HG03565 (cell line): ENCODE measurements around the gene ALX3.
"Not testable (repeated sequence)": the region's sequence is repeated elsewhere in the genome, so short reads cannot be mapped to it uniquely, and the experiment has no call there.

Experiments used
- ATAC-seq: cut with Tn5 transposase; IDR thresholded peaks from one replicate; pipeline ENCODE4 v1.9.1; 2021; ENCODE audit warnings: mild to moderate bottlenecking, moderate library complexity; ENCODE audit not compliant: unreplicated experiment

The ALX3 gene

DNA sequence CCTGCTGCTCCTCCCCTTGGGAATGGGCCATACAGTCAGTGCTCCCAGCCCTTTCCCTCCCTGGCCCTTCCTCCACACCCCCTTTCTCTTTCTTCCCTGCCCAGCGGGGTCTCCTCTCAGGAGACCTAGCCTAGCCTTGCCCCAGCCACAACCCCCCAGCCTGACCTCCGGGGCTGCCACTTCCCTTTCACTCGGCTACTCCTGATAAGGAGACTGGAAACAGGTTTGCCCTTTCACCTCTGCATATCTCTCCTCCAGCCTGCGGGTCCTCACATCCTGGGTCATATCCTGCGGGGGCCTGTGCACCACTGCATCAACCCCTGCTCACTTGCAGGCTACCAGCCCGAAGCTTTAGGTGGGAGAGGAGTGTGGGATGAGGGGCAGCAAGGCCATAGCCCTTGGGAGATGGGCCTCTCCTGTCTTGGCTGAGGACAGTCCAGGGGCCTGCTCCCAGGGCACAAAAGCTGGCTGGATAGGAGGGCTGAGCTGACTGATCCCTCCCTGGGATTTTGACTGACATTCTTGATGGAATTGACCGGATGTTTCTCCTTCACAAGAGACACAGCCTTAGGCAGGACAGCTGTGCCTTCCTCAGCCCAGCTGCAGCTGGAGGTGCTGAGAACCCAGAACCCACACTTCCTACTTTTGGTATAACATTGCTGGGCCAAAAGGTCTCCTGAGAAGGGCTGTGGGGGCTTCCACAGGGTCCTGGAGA lies 19.2 kb upstream of the ALX3 start:
- ATAC-seq, result no peak

DNA sequence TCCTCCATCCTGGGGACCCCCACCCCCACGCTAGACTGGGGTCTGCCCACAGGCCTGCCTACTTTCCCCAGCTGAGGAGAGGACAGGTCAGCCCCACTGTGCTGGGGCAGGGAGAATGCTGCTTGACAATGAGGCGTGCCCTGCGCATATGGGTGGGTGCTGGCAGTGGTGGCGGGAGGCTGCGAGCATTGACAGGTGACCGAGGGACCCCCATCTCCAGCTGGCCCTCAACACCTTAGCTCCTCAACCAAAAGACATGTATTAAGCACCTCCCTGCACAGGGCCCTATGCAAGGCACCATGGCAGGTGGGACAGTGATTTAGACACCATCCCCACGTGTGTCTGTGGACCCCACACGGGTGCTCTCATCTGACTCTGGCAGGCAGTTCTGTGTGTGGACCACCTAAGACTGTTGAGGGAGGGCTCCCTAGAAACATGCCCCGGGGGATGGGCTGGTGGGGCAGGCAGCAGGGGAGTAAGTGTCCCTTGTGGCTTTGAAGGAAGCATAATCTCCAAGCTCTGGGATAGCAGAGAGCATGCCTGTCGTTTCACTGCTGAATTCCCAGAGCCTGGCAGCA lies 18.4 kb upstream of the ALX3 start:
- ATAC-seq, result no peak

DNA sequence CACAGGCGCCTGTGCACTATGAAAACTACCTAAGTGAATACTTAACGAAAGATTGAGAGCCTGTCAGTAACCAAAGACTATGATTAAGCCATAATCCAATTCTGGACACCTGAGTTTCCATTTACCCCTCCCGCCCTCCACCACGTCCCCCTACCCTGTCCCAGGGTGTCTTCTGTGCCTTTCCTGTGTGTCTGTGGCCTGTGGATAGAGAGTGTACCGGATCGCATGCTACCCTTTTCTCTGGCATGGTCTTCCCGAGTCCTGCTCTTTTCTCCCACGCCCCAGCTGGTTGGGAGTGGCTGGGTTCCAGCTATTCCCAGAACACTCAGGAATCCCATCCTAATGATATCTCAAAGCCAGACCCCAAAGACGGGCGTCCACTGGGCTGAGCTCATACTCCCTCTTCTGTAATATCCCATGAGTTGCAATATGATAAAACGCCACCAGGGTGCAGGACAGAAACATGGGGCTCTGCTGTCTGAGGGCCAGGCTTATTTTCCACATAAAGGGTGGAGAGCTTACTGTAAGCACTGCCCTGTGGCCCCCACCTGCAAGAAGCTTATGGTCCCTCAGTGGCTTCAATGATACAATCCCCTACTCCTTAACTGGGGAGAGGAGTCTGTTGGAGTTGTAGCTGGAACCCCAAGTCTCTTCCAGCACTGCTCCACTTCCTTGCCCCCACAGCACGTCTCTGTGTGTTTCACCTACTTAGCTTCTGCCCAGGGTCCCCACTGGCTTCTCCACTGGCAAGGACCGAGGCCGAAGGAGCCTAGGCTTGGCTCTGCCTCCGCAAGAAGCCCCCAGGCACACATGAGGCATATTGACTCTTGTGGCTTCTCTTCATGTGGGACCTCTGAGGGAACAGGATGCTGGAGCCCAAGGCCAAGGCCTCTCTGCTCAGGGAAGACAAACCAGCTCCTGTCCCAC lies 17.6 kb upstream of the ALX3 start:
- no peak for ATAC-seq

DNA sequence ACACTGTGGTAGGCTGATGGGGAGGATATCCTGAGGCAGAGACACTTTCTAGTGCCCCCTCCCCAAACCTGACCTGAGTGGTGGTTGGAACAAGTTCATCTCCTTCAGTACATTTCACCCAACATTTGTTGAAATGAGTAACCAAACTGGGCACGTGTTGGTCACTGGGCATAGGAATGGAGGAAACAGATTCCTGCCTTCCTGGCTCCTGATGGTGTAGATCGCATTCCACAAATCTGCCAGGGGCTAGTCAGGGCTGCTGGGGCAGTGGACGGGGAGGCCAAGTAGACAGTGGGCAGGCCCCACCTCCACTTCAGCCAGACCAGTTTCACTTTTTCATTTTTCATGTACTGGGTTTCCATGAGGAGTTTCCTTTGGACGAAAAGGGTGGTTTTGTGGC lies 16.5 kb upstream of the ALX3 start:
- ATAC-seq, result no peak

DNA sequence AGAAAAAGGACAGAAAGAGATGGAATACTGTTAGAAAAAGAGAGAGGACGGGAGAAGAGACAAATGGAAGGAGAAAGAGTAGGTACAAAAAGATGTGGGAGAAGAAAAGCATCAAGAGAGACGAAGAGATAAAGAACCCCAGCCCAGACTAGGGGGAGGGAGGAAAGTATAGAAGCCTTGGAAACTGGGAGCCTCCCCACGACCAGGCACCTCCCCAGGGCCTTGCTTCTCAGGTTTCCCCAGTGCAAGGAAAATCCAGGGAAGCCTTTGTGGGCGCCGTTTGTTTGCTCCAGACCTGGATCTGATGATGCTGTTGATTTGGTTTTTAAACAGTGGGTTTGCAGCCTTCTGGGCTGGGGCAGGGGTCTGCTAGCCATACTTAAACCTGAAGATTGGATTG lies 15.2 kb upstream of the ALX3 start:
- ATAC-seq, result no peak

DNA sequence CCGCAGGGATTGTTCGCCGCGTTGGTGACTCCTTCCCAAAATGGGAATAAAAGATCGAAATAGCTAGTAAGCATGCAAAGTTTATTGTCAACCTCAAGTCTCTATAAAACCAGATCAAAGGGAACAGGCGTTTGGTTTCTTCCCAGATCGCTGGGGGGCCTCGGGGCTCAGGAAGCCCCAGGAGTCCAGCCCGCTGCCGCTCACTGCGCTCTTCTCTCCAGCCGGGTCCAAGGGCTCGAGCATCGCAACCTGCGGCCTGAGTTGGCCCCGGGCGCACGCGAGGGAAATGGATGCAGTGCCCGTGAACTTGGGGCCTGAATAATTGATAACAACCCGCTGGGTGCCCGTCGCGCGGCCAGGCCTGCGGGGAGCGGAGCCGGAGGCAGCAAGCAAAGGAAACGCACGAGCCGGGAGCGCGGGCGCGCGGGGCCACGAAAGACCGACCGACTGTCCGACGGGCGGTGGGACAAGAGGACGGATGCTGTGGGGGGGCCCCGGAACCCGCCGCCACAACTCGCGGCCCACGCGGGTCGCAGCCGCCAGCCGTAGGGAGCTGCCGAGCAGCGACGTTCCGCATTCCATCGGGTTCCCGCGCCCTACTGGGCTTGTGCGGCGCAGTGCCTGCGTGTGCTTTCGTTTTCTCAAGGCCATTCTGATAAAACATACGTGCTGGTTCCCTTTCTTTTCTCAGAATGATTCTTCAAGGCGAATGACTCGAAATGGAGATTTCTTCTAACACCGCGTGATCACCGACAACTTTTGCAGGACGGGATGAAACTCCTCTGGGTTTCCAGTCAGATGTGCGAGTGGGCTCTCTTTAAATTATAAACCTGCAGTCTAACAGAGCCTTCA lies 14.0 kb upstream of the ALX3 start:
- no peak for ATAC-seq

DNA sequence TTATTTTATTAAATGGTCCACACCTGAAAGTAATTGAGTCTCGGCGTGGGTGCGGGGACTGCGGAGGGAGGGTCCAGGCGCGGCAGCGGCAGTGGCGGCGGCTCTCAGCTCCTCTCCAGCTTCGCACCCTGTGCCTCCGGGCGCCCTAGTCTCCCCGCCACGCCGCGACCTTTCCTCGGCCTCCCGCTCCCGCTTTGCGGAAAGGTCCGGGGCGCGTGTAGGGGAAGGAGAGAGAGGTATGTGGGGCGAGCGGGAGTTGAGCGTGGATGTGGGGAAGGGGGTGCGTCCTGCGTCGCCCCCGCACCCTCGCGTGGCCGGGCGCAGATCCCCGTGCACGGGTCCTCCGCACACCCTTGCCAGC lies 13.4 kb upstream of the ALX3 start:
- ATAC-seq, result no peak

DNA sequence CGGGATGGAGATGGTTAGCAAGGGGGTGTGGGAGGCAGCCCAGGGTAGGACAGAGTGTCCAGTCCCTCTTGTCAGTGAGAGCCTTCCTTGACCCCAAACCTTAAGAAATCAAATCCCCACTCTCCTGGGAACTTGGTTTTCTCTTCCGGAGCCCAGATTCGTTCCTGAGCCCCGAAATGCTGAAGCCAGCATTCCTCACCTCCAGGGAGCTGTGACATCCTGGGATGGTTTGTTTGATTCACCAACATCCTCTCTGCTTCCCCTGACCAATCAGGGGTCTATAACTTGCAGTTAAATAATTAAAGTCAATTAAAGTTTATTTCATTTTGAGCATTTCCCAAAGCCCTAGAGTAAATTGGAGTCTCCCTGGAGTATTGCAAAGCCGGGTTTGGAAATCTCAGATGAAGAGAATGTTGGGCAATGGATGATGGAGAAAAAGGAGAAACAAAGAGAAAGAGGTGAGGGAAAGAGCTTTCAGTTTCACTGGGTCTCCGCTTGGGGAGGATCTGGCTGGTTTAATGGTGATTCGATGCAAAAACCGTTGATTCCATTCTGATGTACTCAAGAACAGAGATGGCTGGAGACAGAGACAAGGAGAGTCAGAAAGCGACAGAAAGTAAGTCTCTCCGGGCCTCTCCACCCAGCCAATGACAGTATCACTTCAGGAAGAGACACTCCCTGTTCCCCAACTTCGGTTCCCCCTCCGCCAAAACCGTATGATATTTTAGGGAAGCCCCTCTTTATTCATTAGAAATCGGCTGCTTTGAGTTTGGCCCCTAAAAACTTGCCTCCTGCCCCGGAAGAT lies 12.8 kb upstream of the ALX3 start:
- no peak for ATAC-seq

DNA sequence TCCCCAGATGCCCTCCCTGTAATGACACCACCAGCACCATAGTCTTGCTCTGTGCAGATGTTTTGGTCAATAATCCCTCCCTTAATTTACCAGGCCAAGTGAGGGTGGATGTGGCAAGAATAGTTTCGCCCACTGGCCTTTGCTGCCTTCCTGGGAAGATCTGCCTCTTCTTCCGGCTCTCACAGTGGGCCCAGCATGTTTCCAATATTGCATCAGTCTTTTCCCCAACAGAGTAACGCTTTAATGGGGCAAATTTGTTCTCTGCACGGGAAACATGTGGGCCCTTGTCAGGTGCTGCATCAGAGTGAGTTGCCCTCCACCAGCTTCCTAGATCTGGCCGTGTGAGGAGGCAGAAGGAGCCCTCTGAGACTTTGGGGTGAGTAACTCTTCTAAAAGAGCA lies 12.0 kb upstream of the ALX3 start:
- no peak for ATAC-seq

DNA sequence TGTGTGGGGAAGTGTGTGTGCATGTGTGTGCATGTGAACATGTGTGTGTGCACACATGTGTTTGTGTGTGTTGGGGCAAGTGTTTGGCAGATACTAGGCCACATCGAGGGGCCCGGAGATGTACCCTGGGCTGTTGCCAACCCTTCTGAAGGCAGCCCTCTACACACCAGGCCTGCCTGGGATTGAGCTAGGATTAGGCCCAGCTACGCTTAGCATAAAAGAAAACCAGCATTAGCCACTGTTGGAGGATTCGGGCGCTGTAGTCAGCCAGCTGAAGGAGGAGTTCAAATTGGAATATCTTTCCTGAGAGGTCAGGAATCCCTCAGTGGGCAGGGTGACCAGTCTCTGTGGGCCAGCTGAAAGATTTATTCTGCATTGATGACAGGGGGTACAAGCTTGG lies 10.6 kb upstream of the ALX3 start:
- no peak for ATAC-seq

DNA sequence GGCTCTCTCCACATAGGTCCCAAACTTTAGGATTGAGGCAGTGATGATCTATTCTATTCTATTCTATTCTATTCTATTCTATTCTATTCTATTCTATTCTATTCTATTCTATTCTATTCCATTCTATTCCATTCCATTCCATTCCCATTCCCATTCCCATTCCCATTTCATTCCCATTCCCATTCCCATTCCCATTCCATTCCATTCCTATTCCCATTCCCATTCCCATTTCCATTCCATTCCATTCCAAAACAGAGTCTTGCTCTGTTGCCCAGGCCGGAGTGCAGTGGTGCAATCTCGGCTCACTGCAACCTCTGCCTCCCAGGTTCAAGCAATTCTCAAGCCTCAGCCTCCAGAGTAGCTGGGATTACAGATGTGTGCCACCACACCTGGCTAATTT lies 9.5 kb upstream of the ALX3 start:
- ATAC-seq, result not testable (repeated sequence)

DNA sequence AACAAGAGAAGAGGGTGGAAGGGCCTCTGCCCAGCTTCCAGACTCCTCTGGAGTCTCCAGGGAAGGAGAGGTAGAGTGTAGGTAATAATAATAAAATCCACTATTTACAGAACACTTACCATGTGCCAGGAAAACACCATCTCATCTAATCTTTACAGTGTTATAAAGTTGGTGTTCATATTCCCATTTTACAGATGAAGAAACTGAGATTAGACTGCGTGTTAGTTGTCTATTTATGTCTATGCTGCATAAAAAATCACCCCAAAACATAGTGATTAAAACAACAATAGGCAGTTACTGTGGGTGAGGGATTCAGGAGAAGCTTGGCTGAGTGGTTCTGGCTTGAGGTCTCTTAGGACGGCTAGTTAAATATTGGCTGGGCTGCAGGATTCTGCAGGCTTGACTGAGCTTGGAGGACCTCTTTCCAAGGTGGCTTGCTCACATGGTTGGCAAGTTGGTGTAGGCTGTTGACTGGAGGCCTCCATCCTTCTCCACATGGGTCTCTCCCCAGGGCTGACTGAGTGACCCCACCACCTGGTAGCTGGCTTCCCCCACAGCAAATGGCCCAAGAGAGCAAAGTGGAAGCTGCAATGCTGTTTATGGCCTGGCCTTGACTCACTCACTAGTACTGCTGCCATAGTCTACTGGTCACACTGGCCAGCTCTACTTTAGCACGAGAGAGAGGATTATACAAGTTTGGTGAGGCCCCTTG lies 6.5 kb upstream of the ALX3 start:
- ATAC-seq, result no peak

DNA sequence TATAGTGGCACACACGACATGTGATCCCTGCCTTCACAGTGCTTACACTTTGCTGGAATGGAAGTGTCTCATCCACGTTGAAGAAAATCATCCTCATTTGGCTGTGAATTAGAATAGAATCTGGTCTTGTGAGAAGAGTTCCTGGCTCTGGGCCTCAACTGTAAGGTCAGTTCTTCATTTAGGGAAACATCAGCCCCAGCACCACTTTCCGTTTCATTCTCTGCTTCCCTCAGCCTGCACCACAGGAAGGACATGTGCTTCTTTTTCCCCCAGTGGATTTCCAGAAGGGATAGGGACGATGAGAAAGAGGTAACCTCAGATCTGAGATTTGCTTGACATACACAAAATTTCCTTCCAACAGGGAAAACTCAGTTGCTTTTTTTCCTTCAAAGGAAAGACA lies 3.7 kb upstream of the ALX3 start:
- no peak for ATAC-seq

DNA sequence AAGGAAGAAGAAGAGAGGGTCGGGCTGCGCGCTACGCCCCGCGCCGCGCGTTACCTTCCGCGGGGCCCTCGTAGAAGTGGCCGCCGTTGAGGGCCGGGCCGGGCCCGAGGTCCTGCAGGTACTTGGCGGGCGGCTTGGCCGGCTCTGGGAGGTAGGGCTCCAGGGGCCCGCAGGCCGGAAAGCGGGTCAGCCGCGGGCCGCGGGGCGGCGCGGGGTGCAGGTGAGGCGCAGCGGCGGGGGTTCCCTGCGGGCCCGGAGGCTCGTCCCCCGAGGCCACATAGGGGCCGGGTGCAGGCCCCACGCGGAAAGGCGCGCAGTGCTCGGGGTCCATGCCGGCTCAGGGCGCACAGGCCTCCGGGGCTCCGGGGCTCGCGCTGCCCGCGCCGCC lies 196 bp downstream of the ALX3 start:
- no peak for ATAC-seq

DNA sequence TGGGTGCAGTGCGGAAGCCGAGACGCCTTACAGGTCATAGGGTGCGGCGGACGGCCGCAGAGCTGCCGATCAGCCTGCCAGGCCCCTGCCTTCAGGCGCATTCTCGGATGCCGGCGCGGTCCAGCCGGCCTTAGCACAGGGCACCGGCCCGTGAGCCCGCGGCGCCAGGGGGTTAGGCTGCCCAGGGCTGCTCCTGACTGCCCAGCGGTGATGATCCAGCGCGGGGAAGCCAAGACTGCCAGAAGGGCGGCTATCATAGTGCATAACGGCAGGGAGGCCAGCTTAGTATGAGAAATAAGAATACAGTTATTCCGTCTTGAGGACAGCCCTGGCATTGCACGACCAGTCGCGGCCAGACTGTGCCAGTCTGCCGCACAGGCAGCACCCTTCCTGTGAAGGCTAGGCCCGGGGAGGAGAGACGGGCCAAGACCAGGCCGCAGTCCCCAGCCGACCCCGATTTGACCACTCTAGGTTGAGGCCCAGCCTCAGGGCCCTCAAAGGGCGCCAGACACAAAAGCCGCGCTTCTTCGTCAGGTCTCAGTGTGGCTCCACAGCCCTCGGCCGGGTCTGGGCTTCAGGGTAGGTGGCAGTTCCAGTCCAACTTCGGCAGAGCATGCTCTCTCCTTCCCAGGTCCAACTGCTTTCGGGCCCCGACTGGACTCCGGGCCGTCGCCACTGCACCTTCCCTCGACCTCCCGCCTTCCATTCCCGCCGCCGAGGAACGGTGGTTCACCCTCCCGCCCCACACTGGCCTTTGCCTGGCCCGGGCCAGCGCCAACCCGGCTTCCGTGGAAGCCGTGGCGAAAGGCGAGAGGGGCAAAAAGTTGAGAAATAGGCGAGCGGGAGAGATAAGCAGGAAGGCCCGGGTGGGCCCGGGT lies 829 bp downstream of the ALX3 start:
- ATAC-seq, result no peak

DNA sequence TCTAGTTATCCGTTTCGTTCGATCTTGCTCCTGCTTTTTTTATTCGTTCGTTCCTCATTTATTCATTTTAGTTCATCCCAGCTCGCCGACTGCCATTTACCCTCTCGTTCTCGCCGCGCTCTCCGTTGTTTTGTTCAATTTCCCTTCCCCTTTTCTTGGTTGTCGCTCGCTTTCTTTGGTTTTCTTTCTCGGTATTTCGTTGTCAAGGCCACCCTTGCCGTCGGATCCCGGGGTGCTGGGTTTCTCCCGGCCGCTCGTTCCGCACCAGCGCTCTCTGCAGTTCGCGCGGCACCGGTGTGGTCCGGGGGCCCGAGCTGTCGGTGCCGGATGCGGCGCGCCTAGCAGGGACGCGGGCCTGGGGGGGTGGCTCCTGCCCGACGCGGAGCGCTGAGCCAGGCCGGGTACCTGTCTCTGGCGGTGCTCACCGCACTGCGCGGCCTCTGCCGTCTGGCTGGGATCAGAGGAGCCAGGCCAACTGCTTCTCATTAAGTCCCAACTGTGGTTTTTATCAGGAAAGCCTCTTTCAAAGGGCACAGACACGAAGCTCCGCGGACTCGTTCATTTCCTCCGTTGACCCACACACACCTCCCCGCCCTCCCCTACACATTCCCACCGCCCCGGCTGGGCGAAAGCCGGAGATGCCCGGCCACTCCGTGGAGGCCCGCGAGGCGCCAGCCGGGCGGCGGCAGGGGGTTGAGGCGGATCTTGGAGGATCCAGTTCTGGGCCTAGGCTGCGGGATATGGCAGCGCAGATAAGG lies 1.6 kb downstream of the ALX3 start:
- no peak for ATAC-seq

DNA sequence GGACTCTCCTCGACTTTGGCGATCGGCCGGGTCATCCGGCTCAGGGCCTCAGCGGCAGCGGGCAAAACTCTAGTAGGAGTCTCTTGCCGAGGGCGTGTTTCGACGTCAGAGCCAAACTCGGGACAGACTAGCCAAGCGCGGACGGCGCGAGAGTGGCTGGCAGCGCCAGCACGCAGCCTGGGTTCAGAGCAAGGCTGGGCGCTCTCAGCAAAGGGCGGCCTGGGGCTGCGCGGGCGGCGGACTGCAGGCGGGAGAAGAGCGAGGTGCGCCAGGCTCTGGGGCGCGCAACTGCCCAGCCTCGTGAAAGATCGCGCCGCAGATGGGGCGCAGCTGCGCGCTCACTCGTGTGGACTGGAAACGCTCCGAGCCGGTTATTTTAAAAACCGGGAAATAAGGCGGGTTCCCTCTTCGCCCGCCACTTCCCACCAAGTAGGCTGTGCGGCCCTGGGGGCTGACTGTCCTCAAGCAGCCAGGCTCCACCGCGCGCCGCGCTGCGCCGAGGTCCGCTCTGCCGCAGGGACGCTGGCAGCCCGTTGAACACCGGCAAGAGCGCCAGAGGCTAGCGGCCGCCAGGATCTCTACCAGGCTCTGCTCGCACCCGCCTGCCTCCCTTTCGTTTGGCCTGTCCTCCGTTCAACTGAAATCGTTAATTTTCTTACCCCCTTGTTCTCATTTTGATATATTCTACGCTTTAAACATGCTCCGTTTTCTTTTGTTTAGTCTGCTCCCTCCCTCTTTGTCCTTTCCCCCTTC lies 2.4 kb downstream of the ALX3 start:
- no peak for ATAC-seq
